Loucy (cell line): Measurements from ENCODE around the gene PDE3B.

Experiments used
- EZH2phosphoT487 ChIP-seq: fragments of 200-600 bp; IDR thresholded peaks from 2 replicates; pipeline ENCODE4 v1.6.1; 2018; ENCODE audit warnings: antibody characterized with exemption, mild to moderate bottlenecking, moderate library complexity, borderline replicate concordance
- TF ChIP-seq, protein P1 (sequence below): fragments of 200-600 bp; sonication (generic); conservative IDR thresholded peaks from 2 replicates; pipeline ENCODE4 v1.5.1; 2014; ENCODE audit warnings: mild to moderate bottlenecking, antibody characterized with exemption, low read length

DNA sequence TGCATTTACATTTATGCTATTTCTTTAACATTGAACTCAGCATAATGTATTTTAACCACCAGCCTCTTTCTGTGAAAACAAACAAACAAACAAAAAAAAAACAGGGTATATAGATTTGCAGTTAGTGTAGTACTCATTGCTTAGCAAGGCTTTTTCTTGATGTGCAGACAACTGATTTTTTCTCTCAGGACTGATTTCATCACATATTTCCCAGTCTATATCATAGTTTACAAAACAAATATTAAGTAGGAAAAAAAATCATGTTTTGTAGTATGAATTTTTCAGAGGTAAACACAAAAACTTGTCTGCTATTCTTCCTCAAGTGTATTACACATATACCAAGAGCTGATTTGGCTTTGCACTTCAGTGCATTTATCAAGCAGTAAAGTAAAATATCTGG, 123.0 kb downstream of the PDE3B start:
- TF ChIP-seq, protein P1, sequence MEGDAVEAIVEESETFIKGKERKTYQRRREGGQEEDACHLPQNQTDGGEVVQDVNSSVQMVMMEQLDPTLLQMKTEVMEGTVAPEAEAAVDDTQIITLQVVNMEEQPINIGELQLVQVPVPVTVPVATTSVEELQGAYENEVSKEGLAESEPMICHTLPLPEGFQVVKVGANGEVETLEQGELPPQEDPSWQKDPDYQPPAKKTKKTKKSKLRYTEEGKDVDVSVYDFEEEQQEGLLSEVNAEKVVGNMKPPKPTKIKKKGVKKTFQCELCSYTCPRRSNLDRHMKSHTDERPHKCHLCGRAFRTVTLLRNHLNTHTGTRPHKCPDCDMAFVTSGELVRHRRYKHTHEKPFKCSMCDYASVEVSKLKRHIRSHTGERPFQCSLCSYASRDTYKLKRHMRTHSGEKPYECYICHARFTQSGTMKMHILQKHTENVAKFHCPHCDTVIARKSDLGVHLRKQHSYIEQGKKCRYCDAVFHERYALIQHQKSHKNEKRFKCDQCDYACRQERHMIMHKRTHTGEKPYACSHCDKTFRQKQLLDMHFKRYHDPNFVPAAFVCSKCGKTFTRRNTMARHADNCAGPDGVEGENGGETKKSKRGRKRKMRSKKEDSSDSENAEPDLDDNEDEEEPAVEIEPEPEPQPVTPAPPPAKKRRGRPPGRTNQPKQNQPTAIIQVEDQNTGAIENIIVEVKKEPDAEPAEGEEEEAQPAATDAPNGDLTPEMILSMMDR, result no peak
- TF ChIP-seq EZH2phosphoT487, result no peak
